C4-2B (cell line): ENCODE results near the gene SLC25A29.

Experiments used
- ZFX ChIP-seq: fragments of 450-650 bp; IDR thresholded peaks from 2 replicates; pipeline ENCODE4 v1.6.1; 2017
- TF ChIP-seq, protein P1 (sequence below): fragments of 450-650 bp; conservative IDR thresholded peaks from 2 replicates; pipeline ENCODE4 v1.5.1; 2017; ENCODE audit warnings: mild to moderate bottlenecking

DNA sequence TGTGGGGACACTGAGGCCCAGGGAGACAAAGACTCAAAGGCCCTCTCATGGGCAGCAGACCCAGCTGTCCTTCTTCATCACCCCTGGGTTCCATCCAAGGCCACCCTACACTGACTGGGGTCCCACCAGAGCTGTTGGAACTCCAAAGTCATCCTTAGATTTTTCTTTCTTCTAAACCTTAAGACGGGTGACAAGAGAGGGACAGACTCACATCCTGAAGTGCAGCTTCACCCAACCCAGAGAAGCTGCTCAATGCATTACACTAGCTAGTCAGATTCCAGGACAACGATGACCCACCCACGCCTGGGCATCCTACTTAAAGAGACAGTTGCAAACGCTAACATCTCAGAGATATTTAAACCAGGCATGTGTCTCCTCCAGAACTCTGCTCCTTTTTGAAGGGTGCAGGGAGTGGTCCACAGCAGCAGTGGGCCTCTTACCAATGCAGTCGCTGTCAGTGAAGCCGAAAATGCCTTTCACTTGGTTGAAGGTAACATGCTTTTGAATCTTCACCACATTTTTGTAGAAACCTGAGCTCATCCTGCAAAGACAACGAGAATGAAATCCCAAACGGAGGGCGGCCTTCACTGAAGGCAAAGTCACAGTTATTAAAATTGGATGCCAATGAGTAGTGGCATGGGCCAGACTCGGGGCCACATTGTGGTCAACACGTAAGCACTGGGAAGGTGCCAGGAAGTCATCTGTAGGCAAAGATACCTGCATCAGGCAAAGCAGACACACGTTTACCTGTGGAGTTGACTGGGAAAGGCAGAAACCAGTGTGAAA is 40.3 kb upstream of the SLC25A29 start:
- TF ChIP-seq, protein P1, sequence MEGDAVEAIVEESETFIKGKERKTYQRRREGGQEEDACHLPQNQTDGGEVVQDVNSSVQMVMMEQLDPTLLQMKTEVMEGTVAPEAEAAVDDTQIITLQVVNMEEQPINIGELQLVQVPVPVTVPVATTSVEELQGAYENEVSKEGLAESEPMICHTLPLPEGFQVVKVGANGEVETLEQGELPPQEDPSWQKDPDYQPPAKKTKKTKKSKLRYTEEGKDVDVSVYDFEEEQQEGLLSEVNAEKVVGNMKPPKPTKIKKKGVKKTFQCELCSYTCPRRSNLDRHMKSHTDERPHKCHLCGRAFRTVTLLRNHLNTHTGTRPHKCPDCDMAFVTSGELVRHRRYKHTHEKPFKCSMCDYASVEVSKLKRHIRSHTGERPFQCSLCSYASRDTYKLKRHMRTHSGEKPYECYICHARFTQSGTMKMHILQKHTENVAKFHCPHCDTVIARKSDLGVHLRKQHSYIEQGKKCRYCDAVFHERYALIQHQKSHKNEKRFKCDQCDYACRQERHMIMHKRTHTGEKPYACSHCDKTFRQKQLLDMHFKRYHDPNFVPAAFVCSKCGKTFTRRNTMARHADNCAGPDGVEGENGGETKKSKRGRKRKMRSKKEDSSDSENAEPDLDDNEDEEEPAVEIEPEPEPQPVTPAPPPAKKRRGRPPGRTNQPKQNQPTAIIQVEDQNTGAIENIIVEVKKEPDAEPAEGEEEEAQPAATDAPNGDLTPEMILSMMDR: no peak
- TF ChIP-seq ZFX: no peak
